Adipocyte (in vitro differentiated cells): Measurements from ENCODE around the gene TOP2B.

ENCODE experiments used
- DNase-seq: peaks from one replicate; pipeline ENCODE4 v3.0.0-alpha.2; 2015; ENCODE audit warnings: low read depth
- H3K27me3 ChIP-seq: replicated peaks from 2 replicates; pipeline ENCODE4 v1.7.0; 2013; ENCODE audit warnings: mild to moderate bottlenecking, low read length, moderate library complexity; ENCODE audit not compliant: control insufficient read depth, insufficient read depth
- H3K36me3 ChIP-seq: 2 replicates; pipeline ENCODE4 v1.7.0; 2013; ENCODE audit warnings: low read length, mild to moderate bottlenecking, moderate library complexity; ENCODE audit not compliant: control insufficient read depth, insufficient read depth, severe bottlenecking
- H3K4me1 ChIP-seq: 2 replicates; pipeline ENCODE4 v1.7.0; 2013; ENCODE audit warnings: mild to moderate bottlenecking, low read length, moderate library complexity; ENCODE audit not compliant: control insufficient read depth, insufficient read depth
- H3K4me3 ChIP-seq: 2 replicates; pipeline ENCODE4 v1.7.0; 2013; ENCODE audit warnings: mild to moderate bottlenecking, low read length, moderate library complexity
- H3K9ac ChIP-seq: 2 replicates; pipeline ENCODE4 v1.7.0; 2013; ENCODE audit warnings: mild to moderate bottlenecking, low read length, moderate library complexity
- H3K9me3 ChIP-seq: 2 replicates; pipeline ENCODE4 v1.7.0; 2013; ENCODE audit warnings: mild to moderate bottlenecking, low read length, moderate library complexity; ENCODE audit not compliant: control insufficient read depth

Gene TOP2B

GRCh38 chr3:25664812-25665314, at the start of gene TOP2B:
TSS of gene TOP2B (minus strand) at chr3:25664907. CDS start at chr3:25664297, 610 bp downstream.
- H3K36me3 ChIP-seq = no peaks in the 10 kb centered on the region
- H3K4me3 ChIP-seq = peak within 1 kb of the TSS; percentile 87
- DNase-seq = peak; percentile 98
- H3K9me3 ChIP-seq = no peaks in the 10 kb centered on the region
- no peaks in the 10 kb centered on the region for H3K27me3 ChIP-seq
- H3K4me1 ChIP-seq = peaks cover 20% of the 10 kb centered on the region
- H3K9ac ChIP-seq = peak within 1 kb of the TSS; percentile 95

DNA sequence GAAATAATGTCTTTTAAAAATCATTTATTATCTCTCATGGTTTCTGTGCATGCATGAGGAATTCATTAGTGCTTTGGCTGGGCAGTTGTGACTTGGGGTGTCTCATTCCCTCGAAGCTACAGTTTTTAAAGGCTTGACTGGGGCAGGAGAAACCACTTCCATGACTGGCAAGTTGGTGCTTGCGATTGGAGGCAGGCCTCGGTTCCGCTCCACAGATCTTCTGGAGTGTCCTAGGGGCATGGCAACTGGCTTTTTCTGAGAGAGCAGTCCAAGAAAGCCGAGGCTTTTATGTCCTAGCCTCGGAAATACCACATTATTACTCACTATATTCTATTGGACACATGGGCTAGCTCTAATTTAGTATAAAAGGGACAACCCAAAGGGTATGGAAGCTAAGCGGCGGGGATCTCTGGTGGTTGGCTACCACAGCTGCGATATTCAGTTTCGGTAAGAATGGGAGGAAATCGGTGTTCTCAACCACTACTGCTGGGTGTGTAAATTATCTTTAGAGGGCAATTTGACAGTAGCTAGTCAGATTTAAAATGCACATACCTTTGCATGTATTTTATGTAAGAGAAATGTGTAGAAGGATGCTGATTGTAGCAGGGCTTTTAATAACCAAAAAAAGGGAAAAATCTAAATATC, 48.8 kb upstream of the TOP2B start:
- Histone ChIP-seq H3K9me3 (no peaks in the 10 kb centered on the region), H3K4me1 (no peaks in the 10 kb centered on the region), H3K4me3 (no peak overlapping the region), H3K9ac (no peak overlapping the region), H3K27me3 (no peaks in the 10 kb centered on the region), H3K36me3 (peaks cover 6% of the 10 kb centered on the region)
- DNase-seq = no peak

GRCh38 chr3:25711090-25711489, 46.4 kb upstream of the TOP2B start:
- H3K27me3 ChIP-seq = peaks cover 8% of the 10 kb centered on the region
- H3K9me3 ChIP-seq = no peaks in the 10 kb centered on the region
- DNase-seq = no peak
- H3K36me3 ChIP-seq = no peaks in the 10 kb centered on the region
- H3K9ac ChIP-seq = no peak overlapping the region
- H3K4me1 ChIP-seq = no peaks in the 10 kb centered on the region
- no peak overlapping the region for H3K4me3 ChIP-seq

- peaks cover 8% of the 10 kb centered on the region for H3K27me3 ChIP-seq
- H3K4me3 ChIP-seq = no peak overlapping the region
- DNase-seq = no peak
- no peaks in the 10 kb centered on the region for H3K9me3 ChIP-seq
- no peak overlapping the region for H3K9ac ChIP-seq
- no peaks in the 10 kb centered on the region for H3K4me1 ChIP-seq
- no peaks in the 10 kb centered on the region for H3K36me3 ChIP-seq
Observed at GRCh38 chr3:25708036-25708435, 43.3 kb upstream of the TOP2B start.

DNA sequence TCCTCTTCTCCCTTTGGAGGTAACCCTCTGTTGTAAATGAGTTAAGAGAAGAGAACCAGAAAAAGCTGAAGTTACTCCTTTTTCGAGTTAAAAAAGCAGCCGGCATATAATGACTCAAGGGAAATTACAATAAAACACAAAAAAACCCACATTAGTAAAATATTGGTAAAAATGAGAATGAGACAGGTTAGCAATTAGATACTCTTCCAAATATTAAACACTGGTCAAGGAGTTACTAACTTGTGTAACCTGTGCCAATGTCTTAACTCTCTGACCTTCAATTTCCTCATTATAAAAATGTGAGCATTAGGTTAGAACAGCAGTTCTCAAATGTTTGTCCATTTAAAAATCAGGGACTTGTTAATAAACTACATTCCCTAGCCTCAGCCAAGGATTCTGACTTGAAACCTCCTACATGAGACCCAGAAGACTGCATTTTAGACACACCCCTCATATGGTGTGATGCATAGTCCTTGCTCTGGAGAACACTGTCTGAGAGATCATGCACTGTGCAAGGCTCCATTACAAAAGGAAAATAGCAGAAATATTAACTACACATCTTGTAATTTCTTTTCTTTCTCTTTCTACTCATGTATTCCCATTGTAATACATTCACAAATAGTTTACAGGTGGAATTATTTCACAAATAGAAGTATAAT, 42.7 kb upstream of the TOP2B start:
- no peaks in the 10 kb centered on the region for H3K4me1 ChIP-seq
- no peaks in the 10 kb centered on the region for H3K36me3 ChIP-seq
- no peak overlapping the region for H3K4me3 ChIP-seq
- H3K9ac ChIP-seq = no peak overlapping the region
- no peak for DNase-seq
- H3K27me3 ChIP-seq = peaks cover 8% of the 10 kb centered on the region
- H3K9me3 ChIP-seq = no peaks in the 10 kb centered on the region

GRCh38 chr3:25706213-25706612, 41.5 kb upstream of the TOP2B start:
- H3K9me3 ChIP-seq = no peaks in the 10 kb centered on the region
- H3K4me1 ChIP-seq = no peaks in the 10 kb centered on the region
- no peak overlapping the region for H3K9ac ChIP-seq
- H3K4me3 ChIP-seq = no peak overlapping the region
- H3K36me3 ChIP-seq = no peaks in the 10 kb centered on the region
- no peak for DNase-seq
- H3K27me3 ChIP-seq = peaks cover 8% of the 10 kb centered on the region

DNA sequence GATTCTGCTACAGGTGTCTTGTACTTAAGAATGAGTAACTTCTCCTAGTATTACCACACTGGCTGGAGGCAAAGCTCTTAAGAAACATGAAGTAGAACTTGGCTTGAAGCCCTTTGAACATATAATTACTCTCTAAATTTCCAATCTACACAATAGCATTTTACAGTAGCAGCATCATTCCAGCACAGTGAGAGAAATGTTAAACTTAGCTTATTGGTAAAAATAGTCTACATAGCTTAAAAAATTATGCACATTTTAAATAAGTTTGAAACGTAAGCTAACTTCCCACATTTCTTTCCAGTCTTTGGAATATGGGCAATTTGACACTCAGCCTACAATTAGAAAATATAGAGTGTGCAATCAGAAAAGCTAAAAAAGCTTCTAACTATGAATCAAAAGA, 32.8 kb upstream of the TOP2B start:
- DNase-seq = no peak
- Histone ChIP-seq H3K4me1 (no peaks in the 10 kb centered on the region), H3K9me3 (no peaks in the 10 kb centered on the region), H3K36me3 (no peaks in the 10 kb centered on the region), H3K27me3 (no peaks in the 10 kb centered on the region), H3K4me3 (no peak overlapping the region), H3K9ac (no peak overlapping the region)

GRCh38 chr3:25695731-25696420, 31.2 kb upstream of the TOP2B start:
- Histone ChIP-seq H3K36me3 (no peaks in the 10 kb centered on the region), H3K4me1 (no peaks in the 10 kb centered on the region), H3K9me3 (no peaks in the 10 kb centered on the region), H3K4me3 (no peak overlapping the region), H3K9ac (no peak overlapping the region), H3K27me3 (peaks cover 11% of the 10 kb centered on the region)
- no peak for DNase-seq

- Histone ChIP-seq H3K4me1 (no peaks in the 10 kb centered on the region), H3K9me3 (no peaks in the 10 kb centered on the region), H3K36me3 (no peaks in the 10 kb centered on the region), H3K4me3 (no peak overlapping the region), H3K9ac (no peak overlapping the region), H3K27me3 (peaks cover 11% of the 10 kb centered on the region)
- no peak for DNase-seq
Observed at GRCh38 chr3:25693238-25693637, 28.5 kb upstream of the TOP2B start.

GRCh38 chr3:25692341-25692740, 27.6 kb upstream of the TOP2B start:
- DNase-seq = no peak
- H3K9me3 ChIP-seq = no peaks in the 10 kb centered on the region
- H3K9ac ChIP-seq = no peak overlapping the region
- H3K4me3 ChIP-seq = no peak overlapping the region
- H3K4me1 ChIP-seq = no peaks in the 10 kb centered on the region
- H3K27me3 ChIP-seq = peaks cover 11% of the 10 kb centered on the region
- H3K36me3 ChIP-seq = no peaks in the 10 kb centered on the region

DNA sequence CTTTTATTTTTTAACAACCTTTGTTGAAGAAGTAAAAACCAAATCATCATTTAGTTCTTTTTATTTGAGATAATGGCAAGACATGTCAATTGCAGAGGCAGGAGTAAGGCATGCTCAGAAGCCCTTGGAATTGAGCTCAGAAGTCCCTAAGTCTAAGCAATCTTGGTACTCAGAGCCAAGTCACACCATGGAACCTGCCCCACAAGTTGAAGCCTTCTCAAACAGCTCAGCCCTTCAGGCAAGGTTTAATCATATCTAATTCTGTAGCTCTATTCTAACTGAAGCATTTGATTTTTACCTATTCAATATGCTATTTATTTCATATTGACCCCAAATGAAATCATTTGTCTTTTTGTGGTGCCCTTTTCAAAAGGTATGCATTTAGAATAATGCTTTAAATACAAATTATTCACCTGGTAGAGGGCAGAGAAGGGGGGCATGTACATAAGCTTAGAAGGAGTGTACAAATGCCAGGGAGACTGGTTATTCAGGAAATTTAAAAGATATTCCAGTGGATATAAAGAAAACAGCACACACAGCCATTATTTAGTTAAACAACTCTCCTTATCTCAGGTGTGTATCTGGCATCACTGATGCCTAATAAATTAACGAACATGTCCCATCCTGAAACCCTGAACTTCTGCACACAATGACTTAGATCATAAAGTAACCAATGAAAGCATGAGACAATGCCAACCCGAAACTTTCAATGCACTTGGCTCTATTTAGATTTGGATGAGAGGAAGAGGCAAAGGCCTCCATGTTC, 26.2 kb upstream of the TOP2B start:
- no peak overlapping the region for H3K4me3 ChIP-seq
- H3K36me3 ChIP-seq = no peaks in the 10 kb centered on the region
- H3K9me3 ChIP-seq = no peaks in the 10 kb centered on the region
- H3K9ac ChIP-seq = no peak overlapping the region
- H3K27me3 ChIP-seq = peaks cover 11% of the 10 kb centered on the region
- H3K4me1 ChIP-seq = no peaks in the 10 kb centered on the region
- DNase-seq = no peak
